MM.1S (cell line): ENCODE data around the gene SH2B2.

Experiments
- EZH2 ChIP-seq: fragments of 300-600 bp; sonication (generic); optimal IDR thresholded peaks from 2 replicates; pipeline ENCODE3; 2017; ENCODE audit warnings: low read depth, mild to moderate bottlenecking, antibody characterized with exemption, low read length, mixed read lengths
- EZH2phosphoT487 ChIP-seq: fragments of 300-600 bp; sonication (generic); IDR thresholded peaks from 2 replicates; pipeline ENCODE4 v1.6.1; 2018; ENCODE audit warnings: antibody characterized with exemption, low read length
- TF ChIP-seq, protein P1 (sequence below): fragments of 300-600 bp; sonication (generic); IDR thresholded peaks from 2 replicates; pipeline ENCODE4 v1.5.1; 2016; ENCODE audit warnings: antibody characterized with exemption, low read length, mixed read lengths

DNA sequence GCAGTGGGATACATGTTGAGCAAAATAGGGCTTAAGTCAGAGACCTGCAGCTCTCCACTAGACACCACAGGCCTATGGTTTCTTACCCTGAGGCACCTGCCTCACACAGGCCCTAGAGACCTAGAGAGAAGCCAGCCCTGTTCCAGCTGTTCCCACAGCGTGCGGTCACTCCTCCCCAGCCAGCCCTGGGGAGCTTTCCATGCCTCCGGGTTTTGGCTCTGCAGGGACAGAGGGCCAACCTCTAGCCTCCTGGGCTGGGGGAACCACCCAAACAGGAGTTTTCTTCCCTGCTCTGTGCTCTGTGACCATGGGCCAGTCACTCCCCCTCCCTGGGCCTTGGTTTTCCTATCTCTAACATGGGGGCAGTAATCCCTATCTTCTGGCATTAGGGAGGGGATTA, 33.0 kb downstream of the SH2B2 start:
- TF ChIP-seq, protein P1, sequence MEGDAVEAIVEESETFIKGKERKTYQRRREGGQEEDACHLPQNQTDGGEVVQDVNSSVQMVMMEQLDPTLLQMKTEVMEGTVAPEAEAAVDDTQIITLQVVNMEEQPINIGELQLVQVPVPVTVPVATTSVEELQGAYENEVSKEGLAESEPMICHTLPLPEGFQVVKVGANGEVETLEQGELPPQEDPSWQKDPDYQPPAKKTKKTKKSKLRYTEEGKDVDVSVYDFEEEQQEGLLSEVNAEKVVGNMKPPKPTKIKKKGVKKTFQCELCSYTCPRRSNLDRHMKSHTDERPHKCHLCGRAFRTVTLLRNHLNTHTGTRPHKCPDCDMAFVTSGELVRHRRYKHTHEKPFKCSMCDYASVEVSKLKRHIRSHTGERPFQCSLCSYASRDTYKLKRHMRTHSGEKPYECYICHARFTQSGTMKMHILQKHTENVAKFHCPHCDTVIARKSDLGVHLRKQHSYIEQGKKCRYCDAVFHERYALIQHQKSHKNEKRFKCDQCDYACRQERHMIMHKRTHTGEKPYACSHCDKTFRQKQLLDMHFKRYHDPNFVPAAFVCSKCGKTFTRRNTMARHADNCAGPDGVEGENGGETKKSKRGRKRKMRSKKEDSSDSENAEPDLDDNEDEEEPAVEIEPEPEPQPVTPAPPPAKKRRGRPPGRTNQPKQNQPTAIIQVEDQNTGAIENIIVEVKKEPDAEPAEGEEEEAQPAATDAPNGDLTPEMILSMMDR = no peak
- TF ChIP-seq EZH2phosphoT487 = no peak
- TF ChIP-seq EZH2 = no peak
